Activated CD8-positive, alpha-beta memory T cell treated with anti-CD3 and anti-CD28 coated beads, Interleukin-2, amount 50 U/mL, for 48 hours (primary cell): ENCODE results near the gene INHA.

ENCODE experiments used
- DNase-seq: peaks from one replicate; pipeline ENCODE4 v3.0.0-alpha.2; 2020

Gene INHA

GRCh38 chr2:219613461-219614070 lies 41.5 kb downstream of the INHA start:
- DNase-seq: no peak

- no peak for DNase-seq
Measured at GRCh38 chr2:219614076-219614860, 42.2 kb downstream of the INHA start.

- no peak for DNase-seq
Measured at GRCh38 chr2:219615036-219615435, 42.9 kb downstream of the INHA start.

GRCh38 chr2:219615894-219616293 lies 43.8 kb downstream of the INHA start:
- DNase-seq: no peak

- no peak for DNase-seq
Measured at GRCh38 chr2:219616550-219616949, 44.4 kb downstream of the INHA start.

- DNase-seq: no peak
Measured at GRCh38 chr2:219618733-219619122, 46.6 kb downstream of the INHA start.

- DNase-seq: no peak
Measured at GRCh38 chr2:219619235-219619634, 47.1 kb downstream of the INHA start.

GRCh38 chr2:219620546-219620945 lies 48.4 kb downstream of the INHA start:
- DNase-seq: no peak

- no peak for DNase-seq
Measured at GRCh38 chr2:219621935-219622334, 49.8 kb downstream of the INHA start.

- no peak for DNase-seq
Measured at GRCh38 chr2:219622472-219622871, 50.4 kb downstream of the INHA start.

GRCh38 chr2:219624565-219624964 lies 52.5 kb downstream of the INHA start:
- DNase-seq: no peak

- no peak for DNase-seq
Measured at GRCh38 chr2:219625179-219625578, 53.1 kb downstream of the INHA start.
